ENCODE results near the gene SCYL2.
"Not testable (repeated sequence)": the region's sequence is repeated elsewhere in the genome, so short reads cannot be mapped to it uniquely, and the experiment has no call there.

SCYL2 gene

DNA sequence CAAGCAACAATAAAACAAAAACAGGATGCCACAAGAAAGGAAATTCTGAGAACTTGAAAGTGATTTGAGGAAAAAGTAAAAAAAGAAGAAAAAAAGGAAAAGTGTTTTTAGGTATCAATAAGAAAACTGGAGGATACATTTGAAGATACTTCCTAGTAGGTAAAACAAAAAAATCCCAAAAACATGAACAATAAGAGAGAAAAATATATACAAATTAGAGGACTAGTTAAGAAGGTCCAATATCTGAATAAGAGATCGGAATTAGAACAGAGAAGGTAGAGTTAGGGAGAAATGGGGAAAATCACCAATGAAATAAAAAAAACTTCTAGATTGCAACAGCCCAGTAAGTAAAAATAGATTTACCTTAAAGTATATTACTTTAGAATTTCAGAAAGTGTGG lies 8.8 kb upstream of the SCYL2 start:
- no peak for DNase-seq (ENCODE audit: low read depth in 2 of 3, low spot score in 2 of 3)

DNA sequence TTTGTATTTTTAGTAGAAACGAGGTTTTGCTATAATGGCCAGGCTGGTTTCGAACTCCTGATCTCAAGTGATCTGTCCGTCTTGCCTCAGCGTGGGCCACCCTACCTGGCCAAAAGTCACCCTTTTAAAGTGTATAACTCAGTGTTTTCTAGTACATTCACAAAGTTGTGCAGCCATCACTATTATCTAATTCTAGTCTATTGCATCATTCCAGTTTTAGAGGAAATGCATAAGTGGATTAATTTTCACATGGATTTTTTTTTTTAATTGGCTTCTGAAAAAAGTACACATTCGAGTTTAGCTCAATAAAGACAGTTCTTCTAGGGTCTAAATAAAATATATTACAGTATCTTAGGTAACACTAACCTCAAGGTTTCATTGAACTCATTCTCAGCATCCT lies 3.8 kb upstream of the SCYL2 start:
- DNase-seq (ENCODE audit: low read depth in 2 of 3, low spot score in 2 of 3): no peak

GRCh38 chr12:100265107-100265506 lies 1.9 kb upstream of the SCYL2 start:
- not testable (repeated sequence) for DNase-seq (ENCODE audit: low read depth in 2 of 3, low spot score in 2 of 3)

DNA sequence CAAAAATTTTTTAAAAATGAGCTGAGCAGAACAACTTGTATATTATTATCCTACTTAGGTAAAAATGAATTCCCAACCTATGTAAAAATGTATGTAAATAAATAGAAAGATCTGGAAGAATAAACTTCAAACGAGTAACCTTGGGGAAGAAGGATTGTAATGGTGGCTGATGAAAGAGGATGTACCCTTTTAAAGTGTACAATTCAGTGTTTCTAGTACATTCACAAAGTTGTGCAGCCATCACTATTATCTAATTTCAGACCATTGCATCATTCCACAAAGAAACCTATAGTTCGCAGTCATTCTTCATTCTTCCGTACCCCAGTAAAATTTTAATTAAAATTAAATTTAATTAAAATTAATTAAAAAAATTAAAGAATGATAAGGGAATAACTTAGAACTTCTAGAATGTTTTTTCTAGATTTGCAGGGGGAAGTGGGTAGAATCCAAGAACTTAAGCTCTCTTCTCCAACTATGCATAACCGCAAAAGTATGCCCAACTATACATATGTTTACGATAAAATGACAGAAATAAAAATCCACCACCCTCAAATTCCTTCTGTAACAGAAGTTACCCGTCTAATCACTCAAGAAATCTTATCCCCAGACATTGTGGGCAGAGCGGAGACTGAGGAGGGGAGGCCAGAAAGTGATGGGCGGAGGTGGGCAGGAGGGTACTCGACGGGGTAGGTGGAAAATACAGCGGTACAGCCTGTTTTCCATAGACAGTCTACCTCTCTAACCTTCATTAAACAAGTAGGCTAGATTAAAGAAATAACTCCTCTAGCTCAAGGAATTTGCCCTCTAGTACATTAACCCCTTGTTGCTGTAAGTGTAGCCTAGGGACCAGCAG lies 1.0 kb upstream of the SCYL2 start:
- no peak for DNase-seq (ENCODE audit: low read depth in 2 of 3, low spot score in 2 of 3)

- DNase-seq (ENCODE audit: low read depth in 2 of 3, low spot score in 2 of 3): no peak
Observed at GRCh38 chr12:100266585-100266834, 467 bp upstream of the SCYL2 start.

DNA sequence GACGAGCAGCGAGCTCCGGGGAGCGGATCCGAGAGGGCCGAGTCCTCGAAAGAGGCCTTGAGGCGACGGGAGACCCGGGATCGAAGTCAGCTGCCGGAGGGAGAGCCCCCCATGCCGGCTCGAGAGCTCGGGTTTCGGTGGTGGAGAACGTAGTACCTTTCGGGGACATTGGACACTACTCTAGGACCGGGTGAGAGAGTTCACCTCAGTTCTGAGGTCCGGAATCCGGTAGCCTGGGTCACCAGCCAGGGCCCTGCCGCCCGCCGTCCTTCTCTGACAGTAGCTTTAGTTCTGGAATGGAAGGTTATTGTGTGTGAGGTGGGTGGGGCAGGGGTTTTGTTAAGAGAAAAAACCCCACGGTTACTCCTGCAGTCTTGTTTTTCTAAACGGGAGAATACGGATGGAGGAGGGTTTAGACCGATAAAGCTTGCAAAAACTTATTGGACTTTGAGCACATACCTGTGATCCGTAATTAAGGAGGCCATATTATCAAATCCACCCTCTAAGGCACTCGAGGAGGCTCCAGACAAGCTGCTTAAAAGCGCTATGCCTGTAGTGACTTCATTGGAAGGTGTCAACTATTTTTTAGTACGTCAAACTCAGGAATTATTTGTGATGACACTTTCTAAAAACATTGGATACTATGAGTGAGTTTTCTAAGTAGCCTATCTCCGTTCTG lies 765 bp downstream of the SCYL2 start:
- peak in 2 of 3 experiments; percentile 6 to 15 for DNase-seq (ENCODE audit: low read depth in 2 of 3, low spot score in 2 of 3)

- no peak for DNase-seq (ENCODE audit: low read depth in 2 of 3, low spot score in 2 of 3)
Observed at GRCh38 chr12:100268835-100269564, 2.0 kb downstream of the SCYL2 start.

- DNase-seq (ENCODE audit: low read depth in 2 of 3, low spot score in 2 of 3): no peak
Observed at GRCh38 chr12:100273782-100274181, 6.8 kb downstream of the SCYL2 start.

DNA sequence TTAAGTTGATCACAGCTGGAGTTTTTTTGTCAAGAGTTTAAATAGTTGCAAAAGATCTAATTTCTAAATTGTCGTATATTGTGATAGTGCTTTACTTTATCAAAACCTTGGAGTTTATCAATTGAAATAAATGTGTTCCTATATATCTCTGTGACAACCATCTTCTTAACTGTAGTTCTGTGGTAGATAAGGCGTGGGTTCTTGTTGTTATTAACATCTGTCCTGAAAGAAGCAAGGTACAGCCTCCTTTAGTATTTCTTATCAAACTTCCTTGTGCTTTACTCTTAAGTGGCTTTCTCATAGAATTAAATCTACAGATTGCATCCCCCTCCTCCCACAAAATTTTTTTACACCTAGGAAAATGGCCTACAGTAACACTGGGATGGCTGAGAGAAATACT lies 7.3 kb downstream of the SCYL2 start:
- no peak for DNase-seq (ENCODE audit: low read depth in 2 of 3, low spot score in 2 of 3)

GRCh38 chr12:100279159-100279558 lies 12.2 kb downstream of the SCYL2 start:
- no peak for DNase-seq (ENCODE audit: low read depth in 2 of 3, low spot score in 2 of 3)

GRCh38 chr12:100279607-100280244 lies 12.7 kb downstream of the SCYL2 start:
- no peak for DNase-seq (ENCODE audit: low read depth in 2 of 3, low spot score in 2 of 3)

- not testable (repeated sequence) for DNase-seq (ENCODE audit: low read depth in 2 of 3, low spot score in 2 of 3)
Observed at GRCh38 chr12:100284556-100284955, 17.6 kb downstream of the SCYL2 start.

DNA sequence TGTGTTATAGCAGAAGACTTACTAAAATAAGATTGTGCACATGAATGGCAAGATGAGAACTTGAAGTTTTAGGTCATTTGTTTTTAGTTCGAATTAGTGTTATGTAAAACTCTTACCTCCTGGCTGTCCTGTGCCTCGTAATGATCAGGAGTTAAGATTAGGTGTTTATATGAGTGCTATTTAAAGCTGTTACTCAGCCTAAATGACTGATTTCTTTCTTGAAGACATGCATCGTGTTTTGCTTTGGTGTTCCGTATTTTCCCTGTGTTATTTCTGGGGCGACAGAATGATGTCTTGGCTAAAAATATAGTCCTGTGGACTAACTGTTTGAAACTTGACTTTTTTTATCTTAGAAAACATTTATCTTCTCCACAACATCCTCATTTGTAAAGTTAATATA lies 22.1 kb downstream of the SCYL2 start:
- DNase-seq (ENCODE audit: low read depth in 2 of 3, low spot score in 2 of 3): no peak

GRCh38 chr12:100290016-100290415 lies 23.0 kb downstream of the SCYL2 start:
- DNase-seq (ENCODE audit: low read depth in 2 of 3, low spot score in 2 of 3): no peak

DNA sequence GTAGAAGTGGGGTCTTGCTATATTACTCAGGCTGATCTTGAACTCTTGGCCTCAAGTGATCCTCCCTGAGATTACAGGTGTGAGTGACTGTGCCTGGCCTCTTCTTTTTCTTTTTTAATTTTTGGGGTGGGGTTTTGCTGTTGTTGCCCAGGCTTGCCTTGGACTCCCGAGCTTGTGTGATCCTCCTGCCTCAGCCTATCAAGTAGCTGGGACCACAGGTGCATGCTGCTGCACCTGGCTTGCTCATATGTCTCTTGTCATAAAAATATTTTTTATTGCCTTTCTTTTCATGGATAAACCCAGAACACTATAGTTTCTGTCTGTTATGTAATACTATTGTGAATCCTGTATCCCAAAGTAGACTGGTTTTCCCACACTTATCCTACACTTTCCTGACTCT lies 26.0 kb downstream of the SCYL2 start:
- DNase-seq (ENCODE audit: low read depth in 2 of 3, low spot score in 2 of 3): no peak

DNA sequence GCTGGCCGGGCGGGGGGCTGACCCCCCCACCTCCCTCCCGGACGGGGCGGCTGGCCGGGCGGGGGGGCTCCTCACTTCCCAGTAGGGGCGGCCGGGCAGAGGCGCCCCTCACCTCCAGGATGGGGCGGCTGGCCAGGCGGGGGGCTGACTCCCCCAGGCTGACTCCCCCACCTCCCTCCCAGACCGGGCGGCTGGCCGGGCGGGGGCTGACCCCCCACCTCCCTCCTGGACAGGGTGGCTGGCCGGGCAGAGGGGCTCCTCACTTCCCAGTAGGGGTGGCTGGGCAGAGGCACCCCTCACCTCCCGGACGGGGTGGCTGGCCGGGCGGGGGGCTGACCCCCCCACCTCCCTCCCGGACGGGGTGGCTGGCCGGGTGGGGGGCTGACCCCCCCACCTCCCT lies 27.4 kb downstream of the SCYL2 start:
- not testable (repeated sequence) for DNase-seq (ENCODE audit: low read depth in 2 of 3, low spot score in 2 of 3)

GRCh38 chr12:100295764-100296555 lies 29.0 kb downstream of the SCYL2 start:
- no peak for DNase-seq (ENCODE audit: low read depth in 2 of 3, low spot score in 2 of 3)

- no peak for DNase-seq (ENCODE audit: low read depth in 2 of 3, low spot score in 2 of 3)
Observed at GRCh38 chr12:100302081-100302480, 35.1 kb downstream of the SCYL2 start.

DNA sequence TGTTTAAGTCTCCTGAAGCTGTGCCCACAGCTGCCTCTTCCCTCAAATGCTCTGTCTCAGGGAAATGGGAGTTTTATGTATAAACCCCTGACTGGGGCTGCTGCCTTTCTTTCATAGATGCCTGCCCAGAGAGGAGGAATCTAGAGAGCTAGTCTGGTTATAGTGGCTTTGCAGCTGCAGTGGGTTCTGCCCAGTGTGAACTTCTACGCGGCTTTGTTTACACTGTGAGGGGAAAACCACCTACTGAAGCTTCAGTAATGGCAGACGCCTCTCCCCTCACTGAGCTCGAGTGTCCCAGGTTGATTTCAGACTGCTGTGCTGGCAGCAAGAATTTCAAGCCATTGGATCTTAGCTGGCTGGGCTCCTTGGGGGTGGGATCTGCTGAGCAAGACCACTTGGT lies 36.9 kb downstream of the SCYL2 start:
- no peak for DNase-seq (ENCODE audit: low read depth in 2 of 3, low spot score in 2 of 3)

GRCh38 chr12:100304334-100304733 lies 37.4 kb downstream of the SCYL2 start:
- DNase-seq (ENCODE audit: low read depth in 2 of 3, low spot score in 2 of 3): not testable (repeated sequence)

GRCh38 chr12:100308138-100308537 lies 41.2 kb downstream of the SCYL2 start:
- not testable (repeated sequence) for DNase-seq (ENCODE audit: low read depth in 2 of 3, low spot score in 2 of 3)

Data from activated CD8-positive, alpha-beta memory T cell treated with anti-CD3 and anti-CD28 coated beads for 48 hours (primary cell).